Fibroblast of skin of left biceps (primary cell): ENCODE results near the gene RAB40C.

ENCODE experiments used
- DNase-seq, 2 experiments: peaks; one replicate each; pipeline ENCODE4 v3.0.0-alpha.2; 2013; ENCODE audit warnings: low read depth in 2 of 2

RAB40C gene

GRCh38 chr16:559411-560203 lies 30.3 kb upstream of the RAB40C start:
- no peak for DNase-seq

- DNase-seq = no peak
Measured at GRCh38 chr16:560204-560700, 29.6 kb upstream of the RAB40C start, which contains the start of gene PRR35. PRR35 (plus strand) TSS chr16:560394; CDS start chr16:563295, 2,901 bp downstream.

- DNase-seq = no peak
Measured at GRCh38 chr16:560701-561412, 29.0 kb upstream of the RAB40C start.

GRCh38 chr16:561413-561794 lies 28.5 kb upstream of the RAB40C start:
- no peak for DNase-seq

GRCh38 chr16:561957-562938 lies 27.6 kb upstream of the RAB40C start:
- DNase-seq = no peak

GRCh38 chr16:563072-563644 lies 26.7 kb upstream of the RAB40C start:
- no peak for DNase-seq

- DNase-seq = no peak
Measured at GRCh38 chr16:564690-565418, 25.0 kb upstream of the RAB40C start.

- no peak for DNase-seq
Measured at GRCh38 chr16:565419-566330, 24.2 kb upstream of the RAB40C start.

GRCh38 chr16:566475-567372 lies 23.1 kb upstream of the RAB40C start, which contains the start of gene NHLRC4:
NHLRC4 (plus strand) TSS chr16:567005; CDS start chr16:568048, 1,043 bp downstream.
- DNase-seq = no peak

- DNase-seq = no peak
Measured at GRCh38 chr16:567373-568256, 22.3 kb upstream of the RAB40C start.

- DNase-seq = no peak
Measured at GRCh38 chr16:568401-569258, 21.2 kb upstream of the RAB40C start.

GRCh38 chr16:569445-570254 lies 20.2 kb upstream of the RAB40C start, which contains the start of gene PIGQ:
PIGQ (plus strand) TSS chr16:569968; CDS start chr16:574075, 4,107 bp downstream.
- no peak for DNase-seq

- no peak for DNase-seq
Measured at GRCh38 chr16:572865-573650, 16.8 kb upstream of the RAB40C start.

- no peak for DNase-seq
Measured at GRCh38 chr16:574021-574760, 15.7 kb upstream of the RAB40C start.
